Endothelial cell of umbilical vein (primary cell): ENCODE measurements around the gene SETD1A. TPM values are rescaled to one million over a fixed set of nuclear protein-coding genes. Genes with fewer than 3 reads are reported as not detected.

Experiments
- BruUV-seq: library from RNA; stranded (reverse); fragments of 400-500 nt; replicated peaks from 2 replicates; lab custom pipeline; 2021; lab: Mats Ljungman, UMichigan
- CTCF ChIA-PET: fragments of 300-600, 350-600 bp; sonication (Branson Sonifier 250); formaldehyde crosslinking; loops from one replicate; lab custom pipeline; 2021; ENCODE audit warnings: antibody characterized with exemption, inconsistent platforms; lab: Charles Lee
- POLR2A ChIA-PET: fragments of 300-600, 350-600 bp; sonication (Branson Sonifier 250); formaldehyde crosslinking; loops from one replicate; lab custom pipeline; 2021; ENCODE audit warnings: antibody characterized with exemption, inconsistent platforms; lab: Charles Lee
- DNase-seq: peaks from one replicate; pipeline ENCODE4 v3.0.0-alpha.2; 2011; ENCODE audit warnings: low read depth, low spot score
- FAIRE-seq: peaks from 2 replicates; lab custom pipeline; 2011; peaks lifted over from hg19 to GRCh38; lab: Jason Lieb, UNC
- H2AFZ ChIP-seq: 2 replicates; pipeline ENCODE4 v1.6.0; 2012; ENCODE audit warnings: low read depth, low read length, control low read depth, inconsistent platforms
- H3K27ac ChIP-seq: 2 replicates; pipeline ENCODE4 v1.5.1; 2011; ENCODE audit warnings: low read depth, mild to moderate bottlenecking, control low read depth, low read length, moderate library complexity; ENCODE audit not compliant: insufficient read depth
- H3K27me3 ChIP-seq, 2 experiments: 2 replicates each; pipeline versions ENCODE4 v1.6.0 to v1.6.1; 2011; ENCODE audit warnings: low read length in 2 of 2, mixed read lengths in 1 of 2; ENCODE audit not compliant: control insufficient read depth in 2 of 2, insufficient read depth in 2 of 2
- H3K36me3 ChIP-seq, 2 experiments: 2 replicates in 1 of 2; 3 replicates in 1 of 2; pipeline ENCODE4 v1.5.1; 2011; ENCODE audit warnings: low read length in 2 of 2, mild to moderate bottlenecking in 1 of 2, moderate library complexity in 1 of 2; ENCODE audit not compliant: control insufficient read depth in 2 of 2, insufficient read depth in 2 of 2; ENCODE audit errors: extremely low read depth in 1 of 2
- H3K4me1 ChIP-seq: 3 replicates; pipeline ENCODE4 v1.5.1; 2011; ENCODE audit warnings: mild to moderate bottlenecking, low read length; ENCODE audit not compliant: control insufficient read depth, insufficient read depth; ENCODE audit errors: extremely low read depth
- H3K4me2 ChIP-seq: 2 replicates; pipeline ENCODE4 v1.6.1; 2011; ENCODE audit warnings: low read length, control low read depth, mixed read lengths; ENCODE audit not compliant: insufficient read depth
- H3K4me3 ChIP-seq, 3 experiments: fragments of 200-600 bp in 1 of 3; sonication (generic), shearing (Covaris generic) in 1 of 3; replicated peaks in 1 of 3; 2 replicates each; pipeline ENCODE4 v1.5.1; 2011 to 2016; ENCODE audit warnings: control low read depth in 3 of 3, low read length in 3 of 3, mild to moderate bottlenecking in 2 of 3, inconsistent platforms in 1 of 3, low read depth in 1 of 3, moderate library complexity in 1 of 3; ENCODE audit not compliant: insufficient read depth in 1 of 3
- H3K79me2 ChIP-seq: 2 replicates; pipeline ENCODE4 v1.6.0; 2012; ENCODE audit warnings: low read length, inconsistent platforms; ENCODE audit not compliant: control insufficient read depth, insufficient read depth
- H3K9ac ChIP-seq: replicated peaks from 2 replicates; pipeline ENCODE3; 2011; ENCODE audit warnings: low read length, control low read depth; ENCODE audit not compliant: insufficient read depth; ENCODE audit errors: extremely low read depth
- H3K9me1 ChIP-seq: replicated peaks from 3 replicates; pipeline ENCODE4 v1.6.0; 2011; ENCODE audit warnings: mild to moderate bottlenecking, low read length; ENCODE audit not compliant: control insufficient read depth, insufficient read depth; ENCODE audit errors: extremely low read depth
- H3K9me3 ChIP-seq: replicated peaks from 2 replicates; pipeline ENCODE4 v1.5.1; 2012; ENCODE audit warnings: low read length, inconsistent platforms; ENCODE audit not compliant: control insufficient read depth, insufficient read depth
- H4K20me1 ChIP-seq: replicated peaks from 2 replicates; pipeline ENCODE3; 2011; ENCODE audit warnings: mild to moderate bottlenecking, low read length; ENCODE audit not compliant: control insufficient read depth, insufficient read depth; ENCODE audit errors: extremely low read depth
- CTCF ChIP-seq, 2 donors: IDR thresholded peaks; 1 replicate in 1 of 2; 2 replicates in 1 of 2; pipeline ENCODE4 v1.5.1; 2011; ENCODE audit warnings: low read length in 2 of 2, mild to moderate bottlenecking in 2 of 2, moderate library complexity in 2 of 2, control low read depth in 1 of 2, inconsistent platforms in 1 of 2, low read depth in 1 of 2; ENCODE audit not compliant: insufficient read depth in 1 of 2; ENCODE audit errors: extremely low read depth in 1 of 2
- FOS ChIP-seq: IDR thresholded peaks from 2 replicates; pipeline ENCODE4 v1.6.1; 2011; ENCODE audit warnings: mild to moderate bottlenecking, low read length, moderate library complexity, borderline replicate concordance; ENCODE audit not compliant: insufficient read depth
- JUN ChIP-seq: IDR thresholded peaks from 2 replicates; pipeline ENCODE4 v1.6.1; 2011; ENCODE audit warnings: borderline replicate concordance, low read depth; ENCODE audit not compliant: insufficient read length, insufficient read depth
- MAX ChIP-seq: IDR thresholded peaks from 2 replicates; pipeline ENCODE4 v1.6.1; 2011; ENCODE audit not compliant: insufficient read depth, insufficient read length
- MYC ChIP-seq: IDR thresholded peaks from one replicate; pipeline ENCODE4 v1.6.1; 2011; ENCODE audit warnings: mild to moderate bottlenecking, low read depth, low read length
- POLR2AphosphoS5 ChIP-seq: IDR thresholded peaks from 2 replicates; pipeline ENCODE4 v1.6.1; 2012; ENCODE audit warnings: low read depth, mild to moderate bottlenecking, control low read depth, low read length, moderate library complexity; ENCODE audit not compliant: insufficient read depth
- dilution Hi-C: fragments of 300-500 bp; cut with MboI; formaldehyde crosslinking; loops from one replicate; pipeline ENCODE4 v1.15.0; 2019; ENCODE audit warnings: low sequenced_read_pairs; ENCODE audit not compliant: extremely low pct_ligation_motif_present
- intact Hi-C: fragments of 100-400 bp; cut with micrococcal nuclease; formaldehyde crosslinking; loops from one replicate; pipeline ENCODE4 v1.10.0; 2022
- polyA plus RNA-seq, 4 experiments: library from polyadenylated mRNA; depleted of rRNA in 3 of 4; stranded (reverse) in 3 of 4; unstranded in 1 of 4; fragments of >200 nt; gene quantifications; 2 replicates each; pipeline versions ENCODE4 v1.2.1 to v1.2.3, GENCODE V29; 2011 to 2012; ENCODE audit warnings: missing spikeins in 1 of 4
- total RNA-seq: library from RNA; stranded (reverse); gene quantifications from 2 replicates; pipeline ENCODE4 v1.2.3, GENCODE V29; 2021

SETD1A gene
- total and polyA plus RNA-seq, 2 donors (not counting 3 experiments of a cell fraction or from before 2014, with no cell fraction given), result 3.5 to 21.3 TPM

DNA sequence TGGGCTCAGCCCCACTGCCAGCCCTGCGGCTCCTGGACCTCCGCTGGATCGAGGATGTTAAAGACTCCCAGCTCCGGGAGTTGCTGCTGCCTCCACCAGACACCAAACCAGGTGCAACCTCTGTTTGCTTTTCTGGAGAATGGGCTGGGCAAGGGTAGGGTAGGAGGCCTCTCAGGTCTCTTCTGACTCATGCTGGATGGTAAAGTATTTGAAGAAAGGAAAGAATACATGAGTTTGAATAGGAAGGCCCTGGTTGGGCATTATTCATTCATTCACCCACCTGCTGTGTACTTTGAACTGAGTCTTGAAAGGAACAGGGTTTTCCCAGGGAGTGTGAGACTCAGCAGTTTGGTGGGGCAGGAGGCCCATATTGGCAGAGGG is 15.1 kb upstream of the SETD1A start:
- Histone ChIP-seq H3K9me3 (no peaks in the 10 kb centered on the region), H3K27ac (no peak overlapping the region), H3K27me3 (no peaks in the 10 kb centered on the region), H3K4me1 (peaks cover 2% of the 10 kb centered on the region), H3K4me3 (no peak overlapping the region), H3K9ac (no peak overlapping the region), H3K4me2 (no peak overlapping the region), H2AFZ (no peak overlapping the region), H3K36me3 (peaks cover 4 to 26% of the 10 kb centered on the region in 2 experiments), H3K9me1 (no peaks in the 10 kb centered on the region), H3K79me2 (no peaks in the 10 kb centered on the region), H4K20me1 (no peaks in the 10 kb centered on the region)
- ChIA-PET CTCF (interaction anchor here (1.0 to 6.7 kb wide), 11 partner anchors 9 to 926 kb away, joined by 3 to 60 read pairs (median 5); partner anchors contain the start of gene FBXL19), POLR2A (interaction anchor here (0.6 to 1.6 kb wide), 2 partner anchors 10 to 240 kb away, joined by 3 read pairs; no protein-coding TSS in a partner anchor)
- FAIRE-seq (no peak), DNase-seq (no peak)
- TF ChIP-seq MAX (no peak), JUN (no peak), POLR2AphosphoS5 (no peak), CTCF (IDR thresholded peaks at IDR 0.05; ENCODE audit: extremely low read depth in 1 of 2, insufficient read depth in 1 of 2, low read depth in 1 of 2, low read length in 2 of 2) (no peak), FOS (no peak), MYC (no peak)
- dilution Hi-C loops (no loop called here), intact Hi-C loops (loop anchor here (1.0 kb wide), 2 partner anchors 20 to 98 kb away; no protein-coding TSS in a partner anchor)
- BruUV-seq, result no TSS peak
